Neural progenitor cell (in vitro differentiated cells): Measurements from ENCODE around the gene PODXL2. TPM values are rescaled to one million over a fixed set of nuclear protein-coding genes. Genes with fewer than 3 reads are reported as not detected.

Experiments
- DNase-seq: peaks from one replicate; pipeline ENCODE4 v3.0.0-alpha.2; 2016; ENCODE audit warnings: low spot score
- H2AFZ ChIP-seq: fragments of 200-600 bp; sonication (generic); replicated peaks from 2 replicates; pipeline ENCODE4 v1.6.1; 2016; ENCODE audit warnings: antibody characterized with exemption
- H3F3A ChIP-seq: fragments of 200-600 bp; sonication (generic); 2 replicates; pipeline ENCODE4 v1.6.1; 2016; ENCODE audit warnings: antibody characterized with exemption, low read depth
- H3K27ac ChIP-seq: fragments of 200-600 bp; sonication (generic); 2 replicates; pipeline ENCODE4 v1.5.1; 2016; ENCODE audit warnings: mild to moderate bottlenecking
- H3K27me3 ChIP-seq: fragments of 200-600 bp; sonication (generic); 2 replicates; pipeline ENCODE4 v1.6.1; 2016; ENCODE audit warnings: mild to moderate bottlenecking, moderate library complexity
- H3K36me3 ChIP-seq: fragments of 200-600 bp; sonication (generic); 2 replicates; pipeline ENCODE4 v1.5.1; 2016
- H3K4me1 ChIP-seq: fragments of 200-600 bp; sonication (generic); 2 replicates; pipeline ENCODE4 v1.6.1; 2016; ENCODE audit warnings: mixed run types
- H3K4me2 ChIP-seq: fragments of 200-600 bp; sonication (generic); 2 replicates; pipeline ENCODE4 v1.6.1; 2016
- H3K4me3 ChIP-seq: fragments of 200-600 bp; sonication (generic); 2 replicates; pipeline ENCODE4 v1.5.1; 2016
- H3K79me2 ChIP-seq: fragments of 200-600 bp; sonication (generic); 2 replicates; pipeline ENCODE4 v1.6.1; 2016; ENCODE audit warnings: low read depth
- H3K9ac ChIP-seq: fragments of 200-600 bp; sonication (generic); 2 replicates; pipeline ENCODE4 v1.6.1; 2016
- H3K9me3 ChIP-seq: fragments of 200-600 bp; sonication (generic); 2 replicates; pipeline ENCODE4 v1.5.1; 2016; ENCODE audit warnings: low read depth
- H4K20me1 ChIP-seq: fragments of 200-600 bp; sonication (generic); 2 replicates; pipeline ENCODE4 v1.6.1; 2016; ENCODE audit warnings: low read depth
- H3K27ac Mint-ChIP-seq: 3 replicates; pipeline ENCODE4 v1.8.0; 2021; ENCODE audit warnings: mixed read lengths
- H3K27me3 Mint-ChIP-seq: 2 replicates; pipeline ENCODE4 v1.8.0; 2022; ENCODE audit warnings: low read depth, mild to moderate bottlenecking, inconsistent platforms, moderate library complexity, mixed read lengths; ENCODE audit not compliant: insufficient read depth
- H3K36me3 Mint-ChIP-seq: 3 replicates; pipeline ENCODE4 v1.8.0; 2021; ENCODE audit warnings: mixed read lengths
- H3K4me1 Mint-ChIP-seq: 3 replicates; pipeline ENCODE4 v1.8.0; 2021; ENCODE audit warnings: mixed read lengths
- H3K4me3 Mint-ChIP-seq: 3 replicates; pipeline ENCODE4 v1.8.0; 2021; ENCODE audit warnings: mild to moderate bottlenecking, moderate library complexity, mixed read lengths
- H3K9me3 Mint-ChIP-seq: 3 replicates; pipeline ENCODE4 v1.8.0; 2020; ENCODE audit warnings: mixed read lengths
- CTCF ChIP-seq: fragments of 200-600 bp; sonication (generic); IDR thresholded peaks from 2 replicates; pipeline ENCODE4 v1.5.1; 2017; ENCODE audit warnings: antibody characterized with exemption, mild to moderate bottlenecking
- EZH2 ChIP-seq: fragments of 200-600 bp; sonication (generic); IDR thresholded peaks from 2 replicates; pipeline ENCODE4 v1.6.1; 2017; ENCODE audit warnings: antibody characterized with exemption, mild to moderate bottlenecking, moderate library complexity
- EZH2phosphoT487 ChIP-seq: fragments of 200-600 bp; sonication (generic); IDR thresholded peaks from 2 replicates; pipeline ENCODE4 v1.6.1; 2017; ENCODE audit warnings: antibody characterized with exemption
- total RNA-seq: library from RNA; depleted of rRNA; stranded (reverse); fragments of >200 nt; gene quantifications from 2 replicates; pipeline ENCODE4 v1.2.3, GENCODE V29; 2015; ENCODE audit warnings: low replicate concordance

PODXL2 gene
- 18.4 and 43.8 TPM in 2 replicates for total RNA-seq

DNA sequence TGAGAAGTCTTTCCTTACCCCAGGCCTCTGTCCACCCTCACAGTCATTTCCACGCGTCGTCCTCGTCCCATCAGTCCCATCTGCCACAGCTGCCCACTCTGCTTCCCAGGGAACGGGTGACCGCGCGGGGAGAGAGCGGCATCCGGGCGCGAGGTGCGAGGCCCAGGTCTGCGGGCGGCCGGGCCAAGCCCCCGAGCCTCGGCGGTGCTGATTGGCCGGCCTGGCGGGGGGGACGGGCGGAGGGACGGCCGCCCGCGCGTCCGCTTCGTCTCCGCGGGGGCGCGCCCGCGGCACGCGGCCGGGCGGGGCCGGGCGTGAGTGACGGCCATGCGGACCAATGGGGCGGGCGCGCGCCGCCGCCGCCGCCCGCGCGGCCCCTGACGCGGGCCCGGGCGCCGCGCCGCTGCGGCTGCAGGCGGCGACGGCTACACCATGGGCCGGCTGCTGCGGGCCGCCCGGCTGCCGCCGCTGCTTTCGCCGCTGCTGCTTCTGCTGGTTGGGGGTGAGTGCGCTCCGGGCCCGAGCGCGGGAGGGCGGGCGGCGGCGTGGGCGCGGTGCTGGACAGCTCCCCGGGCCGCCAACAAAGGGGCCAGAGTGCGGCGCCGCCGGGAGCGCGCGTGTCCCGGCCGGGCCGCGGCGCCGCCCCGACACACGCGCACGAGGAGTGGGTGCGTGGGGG is at the start of gene PODXL2:
PODXL2 (plus strand) TSS at position 398 of the 679 bp plus-strand sequence; CDS start at position 433, 35 bp downstream.
- peaks cover 19% of the 10 kb centered on the region for H3F3A ChIP-seq
- H3K4me3 ChIP-seq: peak within 1 kb of the TSS; percentile 47
- Mint-ChIP-seq H3K27ac (peak within 1 kb of the TSS; percentile 64), H3K4me1 (peaks cover 27% of the 10 kb centered on the region), H3K27me3 (peaks cover 30% of the 10 kb centered on the region), H3K9me3 (no peaks in the 10 kb centered on the region), H3K4me3 (peak within 1 kb of the TSS; percentile 90), H3K36me3 (peaks cover 2% of the 10 kb centered on the region)
- H3K79me2 ChIP-seq: no peaks in the 10 kb centered on the region
- H3K9me3 ChIP-seq: no peaks in the 10 kb centered on the region
- H3K9ac ChIP-seq: no peak within 1 kb of the TSS
- H3K27ac ChIP-seq: no peak within 1 kb of the TSS
- peaks cover 41% of the 10 kb centered on the region for H4K20me1 ChIP-seq
- peak; percentile 90 for DNase-seq
- no peak for TF ChIP-seq CTCF
- TF ChIP-seq EZH2phosphoT487: no peak
- no peak for TF ChIP-seq EZH2
- H3K4me2 ChIP-seq: peak within 1 kb of the TSS; percentile 82
- H2AFZ ChIP-seq: peak within 1 kb of the TSS; percentile 42
- H3K27me3 ChIP-seq: peaks cover 47% of the 10 kb centered on the region
- H3K36me3 ChIP-seq: no peaks in the 10 kb centered on the region
- H3K4me1 ChIP-seq: peaks cover 18% of the 10 kb centered on the region

- Mint-ChIP-seq H3K4me3 (no peak overlapping the region), H3K27ac (peak overlapping the region; percentile 57), H3K9me3 (no peaks in the 10 kb centered on the region), H3K36me3 (peaks cover 2% of the 10 kb centered on the region), H3K27me3 (peaks cover 3% of the 10 kb centered on the region), H3K4me1 (peaks cover 18% of the 10 kb centered on the region)
- Histone ChIP-seq H3K36me3 (no peaks in the 10 kb centered on the region), H3K4me3 (no peak overlapping the region), H4K20me1 (peaks cover 17% of the 10 kb centered on the region), H3K27ac (no peak overlapping the region), H3K4me1 (peaks cover 4% of the 10 kb centered on the region), H3K9ac (no peak overlapping the region), H3K9me3 (no peaks in the 10 kb centered on the region), H3K79me2 (no peaks in the 10 kb centered on the region), H2AFZ (no peak overlapping the region), H3K4me2 (no peak overlapping the region), H3F3A (no peaks in the 10 kb centered on the region), H3K27me3 (no peaks in the 10 kb centered on the region)
- DNase-seq: no peak
- TF ChIP-seq CTCF (no peak), EZH2phosphoT487 (no peak), EZH2 (no peak)
These were observed 48.5 kb upstream of the PODXL2 start for GRCh38 chr3:127580327-127581060.

DNA sequence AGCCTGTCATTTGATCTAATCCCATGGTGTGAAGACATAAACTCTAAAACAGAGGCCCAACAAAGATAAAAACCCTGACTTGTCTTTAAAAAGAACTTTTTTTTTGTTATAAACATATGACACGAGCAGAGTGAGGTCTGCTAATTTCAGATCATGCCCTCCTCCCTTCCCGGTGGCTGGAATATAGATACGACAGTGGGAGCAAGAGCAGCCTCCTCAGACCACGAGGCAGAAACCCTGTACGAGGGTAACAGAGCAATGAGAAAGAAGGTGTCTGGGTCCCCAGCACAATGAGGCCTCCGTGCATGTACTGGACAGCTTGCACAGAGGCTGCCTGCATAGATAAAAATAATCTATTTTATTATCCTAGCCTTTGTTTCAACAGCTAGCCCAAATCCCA is 44.3 kb upstream of the PODXL2 start:
- H3K27ac ChIP-seq: no peak overlapping the region
- TF ChIP-seq EZH2 (no peak), EZH2phosphoT487 (no peak), CTCF (no peak)
- peaks cover 41% of the 10 kb centered on the region for H4K20me1 ChIP-seq
- no peaks in the 10 kb centered on the region for H3F3A ChIP-seq
- no peak for DNase-seq
- H3K36me3 Mint-ChIP-seq: no peaks in the 10 kb centered on the region
- no peaks in the 10 kb centered on the region for H3K9me3 Mint-ChIP-seq
- no peak overlapping the region for H3K4me2 ChIP-seq
- no peak overlapping the region for H3K9ac ChIP-seq
- peaks cover 7% of the 10 kb centered on the region for H3K27me3 Mint-ChIP-seq
- H3K9me3 ChIP-seq: no peaks in the 10 kb centered on the region
- no peak overlapping the region for H3K27ac Mint-ChIP-seq
- H3K27me3 ChIP-seq: no peaks in the 10 kb centered on the region
- no peak overlapping the region for H2AFZ ChIP-seq
- peaks cover 10% of the 10 kb centered on the region for H3K4me1 ChIP-seq
- H3K36me3 ChIP-seq: no peaks in the 10 kb centered on the region
- H3K4me1 Mint-ChIP-seq: peaks cover 33% of the 10 kb centered on the region
- H3K4me3 Mint-ChIP-seq: no peak overlapping the region
- peaks cover 19% of the 10 kb centered on the region for H3K79me2 ChIP-seq
- H3K4me3 ChIP-seq: no peak overlapping the region
